HG03460 (cell line): Measurements from ENCODE around the gene NFS1.
A peak's percentile ranks its signal among the peaks of the same experiment; 100 is the strongest.
"Not testable (repeated sequence)": the region's sequence is repeated elsewhere in the genome, so short reads cannot be mapped to it uniquely, and the experiment has no call there.

Experiments used
- ATAC-seq: cut with Tn5 transposase; IDR thresholded peaks from one replicate; pipeline ENCODE4 v1.9.1; 2021; ENCODE audit not compliant: unreplicated experiment

The NFS1 gene

DNA sequence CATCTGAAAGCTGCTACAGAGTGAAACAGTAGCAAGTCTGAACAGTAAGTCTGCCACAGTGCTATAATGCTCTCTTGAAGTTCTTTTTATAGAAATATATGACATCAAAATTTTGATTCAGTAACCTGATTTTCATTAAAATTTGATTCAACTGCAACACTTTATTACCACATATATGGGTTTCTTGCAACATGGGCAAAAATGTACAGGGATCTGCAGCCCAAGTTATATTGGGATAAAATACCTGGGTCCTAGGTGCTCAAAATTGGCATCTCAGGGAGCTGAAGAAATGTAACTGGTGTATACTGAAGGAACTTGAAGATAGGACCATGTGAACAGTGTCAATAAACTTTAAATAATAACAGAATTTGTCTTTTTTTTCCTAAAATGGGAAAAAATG, 10.9 kb upstream of the NFS1 start:
- ATAC-seq: no peak

DNA sequence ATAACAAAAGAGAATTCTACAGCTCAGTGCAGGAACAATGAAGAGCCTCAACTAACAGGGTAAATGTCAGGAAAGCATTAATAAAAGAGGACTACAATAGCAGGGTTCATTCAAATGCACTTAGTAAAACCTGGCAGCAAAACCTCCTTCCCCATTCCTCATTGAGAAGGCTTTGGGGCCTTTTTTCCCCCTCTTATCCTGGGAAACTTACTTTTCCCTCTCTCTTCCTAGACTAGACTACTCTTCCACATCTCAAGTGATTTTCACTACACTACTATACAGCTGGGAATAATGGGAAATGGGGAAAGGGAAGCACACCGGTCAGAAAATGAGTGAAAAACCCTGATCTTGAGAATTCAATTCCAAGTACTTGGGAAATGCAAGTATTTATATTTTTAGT, 10.1 kb upstream of the NFS1 start:
- ATAC-seq: no peak

DNA sequence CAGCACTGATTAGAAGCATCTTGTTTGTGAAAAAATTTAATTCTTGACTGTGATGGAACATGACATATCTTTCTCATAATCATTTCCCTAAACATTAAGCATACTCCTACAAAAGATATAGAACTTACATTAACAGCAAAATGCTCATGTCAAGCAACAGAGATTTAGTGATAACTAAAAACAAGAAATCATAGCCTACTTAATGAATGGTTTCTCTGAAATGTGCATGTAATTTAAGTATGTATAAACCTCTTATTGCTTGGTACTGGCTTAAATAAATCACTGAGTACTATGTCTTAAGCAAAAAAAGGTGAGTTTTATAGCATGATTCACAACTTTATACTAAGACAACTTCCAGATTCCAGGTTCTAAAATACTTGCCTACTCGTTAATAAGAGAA, 9.3 kb upstream of the NFS1 start:
- no peak for ATAC-seq

DNA sequence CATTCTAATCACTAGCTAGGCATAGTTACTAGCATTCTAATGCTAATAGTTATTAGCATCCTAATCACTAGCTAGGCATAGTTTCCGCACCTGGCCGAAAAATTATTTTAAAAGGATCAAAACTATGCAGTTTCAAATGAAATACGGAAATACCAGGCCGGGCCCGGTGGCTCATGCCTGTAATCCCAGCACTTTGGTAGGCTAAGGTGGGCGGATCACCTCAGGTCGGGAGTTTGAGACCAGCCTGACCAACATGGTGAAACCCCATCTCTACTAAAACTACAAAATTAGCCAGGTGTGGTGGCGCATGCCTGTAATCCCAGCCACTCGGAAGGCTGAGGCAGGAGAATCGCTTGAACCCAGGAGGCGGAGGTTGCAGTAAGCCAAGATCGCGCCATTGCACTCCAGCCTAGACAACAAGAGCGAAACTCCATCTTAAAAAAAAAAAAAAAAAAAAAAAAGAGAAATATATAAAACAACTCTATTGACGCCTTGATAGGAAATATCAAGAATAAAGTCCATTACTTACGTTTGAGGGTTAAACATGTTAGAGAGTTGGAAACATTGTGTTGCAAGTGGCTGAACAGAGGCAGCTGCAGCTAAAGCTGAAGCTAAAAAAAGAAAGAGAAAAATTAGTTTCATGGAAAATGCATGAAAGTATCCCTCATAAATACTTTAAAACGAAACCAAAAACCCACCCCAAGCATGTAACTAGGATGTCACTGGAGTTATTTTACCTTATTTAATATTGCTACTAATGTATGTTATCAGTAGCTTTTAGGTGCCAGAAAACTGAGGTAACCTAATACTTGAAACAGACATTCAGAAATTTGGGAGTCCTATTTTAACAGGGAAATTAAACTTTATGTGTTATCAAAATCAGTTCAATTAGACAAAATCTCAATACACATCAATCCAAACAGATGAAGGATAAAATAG, 7.7 kb upstream of the NFS1 start:
- not testable (repeated sequence) for ATAC-seq

DNA sequence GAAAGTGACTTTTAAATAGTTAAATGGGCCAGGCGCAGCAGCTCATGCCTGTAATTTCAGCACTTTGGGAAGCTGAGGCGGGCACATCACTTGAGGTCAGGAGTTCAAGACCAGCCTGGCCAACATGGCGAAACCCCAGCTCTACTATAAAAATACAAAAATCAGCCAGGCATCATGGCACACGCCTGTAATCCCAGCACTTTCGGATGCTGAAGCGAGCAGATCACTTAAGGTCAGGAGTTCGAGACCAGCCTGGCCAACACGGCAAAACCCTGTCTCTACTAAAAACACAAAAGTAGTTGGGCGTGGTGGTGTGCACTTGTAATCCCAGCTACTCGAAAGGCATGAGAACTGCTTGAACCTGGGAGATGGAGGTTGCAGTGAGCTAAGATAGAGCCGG, 6.7 kb upstream of the NFS1 start:
- not testable (repeated sequence) for ATAC-seq

DNA sequence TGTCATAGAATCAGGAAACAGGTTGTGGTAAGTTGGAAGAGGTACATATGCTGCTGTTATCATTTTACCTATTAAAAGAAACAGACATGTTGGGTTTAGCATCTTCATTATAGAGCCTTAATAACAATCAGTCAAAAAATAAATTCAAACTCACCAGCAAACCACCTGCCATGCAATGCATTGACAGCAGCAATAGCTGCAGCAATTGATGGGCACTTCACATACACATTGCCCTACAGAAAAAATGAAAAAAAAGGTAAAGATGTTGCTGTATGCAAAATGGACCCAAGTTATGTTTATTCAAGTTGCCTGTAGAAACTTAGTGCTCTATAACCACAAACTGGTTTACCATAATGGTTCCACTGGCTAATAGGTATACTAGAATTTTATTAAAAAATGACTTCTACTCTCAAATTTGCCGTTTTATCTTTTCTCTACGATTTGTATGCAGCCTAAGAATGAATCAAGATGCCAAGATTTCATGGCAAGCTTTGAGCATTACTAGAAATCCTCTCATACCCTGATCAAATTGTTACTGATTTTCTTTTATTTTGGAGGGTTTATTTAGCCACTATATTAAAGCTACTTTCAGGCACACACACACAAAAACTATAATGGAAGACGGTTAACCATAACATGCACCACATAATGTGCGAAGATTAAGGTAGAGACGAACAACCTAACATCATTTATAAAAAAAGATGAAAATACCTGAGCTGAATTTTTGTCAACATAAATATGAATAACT, 5.5 kb upstream of the NFS1 start:
- no peak for ATAC-seq

DNA sequence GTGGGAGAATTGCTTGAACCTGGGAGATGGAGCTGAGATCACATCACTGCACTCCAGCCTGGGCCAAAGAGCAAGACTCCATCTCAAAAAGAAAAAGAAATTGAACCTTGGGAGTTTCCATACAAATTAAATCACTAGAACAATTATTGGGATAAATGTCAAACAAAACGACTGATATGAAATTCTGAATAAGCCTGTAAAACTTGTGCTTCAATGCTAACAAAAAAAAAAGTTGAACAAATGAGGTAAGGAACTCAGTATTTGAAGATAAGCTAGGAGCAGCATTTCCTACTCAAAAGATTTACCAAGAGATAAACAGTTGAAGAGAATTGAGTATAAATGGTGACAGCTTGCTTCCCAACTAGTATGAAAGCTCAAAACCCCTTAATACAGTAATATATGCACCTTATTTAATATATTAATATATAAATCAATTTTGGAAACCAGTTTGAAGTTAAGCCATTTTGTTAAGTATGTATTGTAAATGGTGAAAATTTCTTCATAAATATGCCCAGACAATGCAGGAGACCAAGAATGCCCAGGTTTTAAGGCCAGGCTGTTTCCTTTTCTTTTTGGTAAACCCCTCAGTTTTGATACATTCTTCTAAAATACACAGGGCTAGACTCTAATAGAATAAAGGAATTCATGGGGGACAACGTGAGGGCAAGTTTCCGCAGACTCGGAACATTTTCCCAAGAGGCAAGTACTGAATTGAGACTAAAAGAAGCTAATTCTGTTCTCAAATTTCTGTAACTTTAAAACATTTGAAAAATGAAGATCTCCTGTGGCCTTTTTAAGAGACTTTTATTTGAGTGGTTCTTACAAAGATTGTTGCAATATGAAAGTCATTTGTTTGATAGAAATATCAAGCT, 3.9 kb upstream of the NFS1 start:
- no peak for ATAC-seq

DNA sequence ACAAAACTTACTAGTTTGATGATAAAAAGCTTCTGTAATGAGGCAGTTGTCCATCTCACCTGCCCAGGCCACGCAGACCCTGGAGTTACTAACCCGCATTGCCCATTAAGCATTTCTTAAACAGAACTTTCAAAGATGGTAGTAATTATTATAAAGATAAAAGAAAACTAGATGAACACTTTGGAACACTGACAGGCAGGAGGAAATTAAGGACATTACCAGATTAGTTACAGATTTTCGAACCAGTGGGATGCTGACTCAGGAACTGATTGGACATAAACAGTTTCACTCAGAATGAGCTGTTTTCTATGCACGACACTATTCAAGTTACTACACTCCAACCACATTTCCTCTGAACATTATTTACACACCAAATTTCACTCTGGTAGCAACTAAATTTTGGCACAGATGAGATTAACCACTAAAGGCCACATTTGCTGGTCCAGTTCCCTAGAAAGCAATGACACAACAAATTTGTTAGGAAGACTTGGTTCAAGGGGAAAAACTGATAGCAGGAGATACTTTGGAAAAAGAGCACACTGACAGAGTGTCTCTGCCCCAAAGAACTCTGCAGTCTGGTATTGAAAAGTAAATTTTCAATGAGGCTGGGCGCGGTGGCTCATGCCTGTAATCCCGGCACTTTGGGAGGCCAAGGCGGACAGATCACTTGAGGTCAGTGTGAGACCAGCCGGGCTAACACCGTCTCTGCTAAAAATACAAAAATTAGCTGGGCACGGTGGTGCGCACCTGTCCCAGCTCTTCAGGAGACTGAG, 3.1 kb upstream of the NFS1 start:
- no peak for ATAC-seq

DNA sequence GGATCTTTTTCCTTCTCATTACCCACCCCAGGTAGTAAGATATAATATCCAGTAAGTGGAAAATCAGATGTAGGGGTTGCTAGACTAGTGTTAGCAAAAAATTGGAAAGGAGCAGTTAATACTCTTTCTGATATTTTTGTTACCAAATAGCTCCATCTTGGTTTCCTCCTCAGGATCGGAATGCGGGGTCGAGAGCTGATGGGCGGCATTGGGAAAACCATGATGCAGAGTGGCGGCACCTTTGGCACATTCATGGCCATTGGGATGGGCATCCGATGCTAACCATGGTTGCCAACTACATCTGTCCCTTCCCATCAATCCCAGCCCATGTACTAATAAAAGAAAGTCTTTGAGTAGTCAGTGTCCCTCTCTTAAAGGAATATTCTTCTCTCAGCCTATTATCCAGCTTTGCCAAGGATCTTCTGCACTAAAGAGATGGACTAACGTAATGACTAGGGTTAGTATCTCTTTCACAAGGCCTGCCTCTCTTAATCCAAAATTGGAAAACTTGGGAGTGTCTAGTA, 1.5 kb upstream of the NFS1 start:
- ATAC-seq: no peak

DNA sequence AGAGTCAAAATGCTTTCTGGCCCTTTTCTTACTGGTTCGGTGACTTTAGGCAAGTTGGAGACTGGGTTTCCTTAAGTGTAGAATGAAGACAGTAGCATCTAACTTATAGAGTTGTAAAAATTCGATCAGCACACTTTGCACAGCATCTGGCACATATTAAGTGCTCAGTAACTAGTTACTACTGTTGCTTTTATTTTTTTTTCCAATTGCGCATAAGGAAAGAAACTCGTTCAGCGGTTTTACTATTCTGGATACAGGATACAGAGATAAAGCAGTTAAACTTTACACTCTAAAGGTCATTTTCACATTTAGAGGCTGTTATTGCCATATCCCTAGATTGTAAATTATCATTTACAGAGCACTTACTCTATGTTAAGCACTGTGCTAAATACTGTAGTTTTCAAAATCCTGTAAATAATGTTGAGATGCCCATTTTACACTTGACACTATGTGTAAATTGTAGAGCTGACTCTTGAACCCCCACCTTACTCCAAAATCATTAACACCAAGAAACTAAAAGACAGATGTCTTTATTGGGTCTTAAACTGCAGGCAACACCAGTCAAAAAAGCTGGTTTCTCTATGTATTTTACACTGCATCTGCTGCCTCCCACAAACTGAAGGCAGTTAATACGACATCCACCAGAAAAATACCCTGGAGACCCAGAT, 939 bp upstream of the NFS1 start:
- no peak for ATAC-seq

DNA sequence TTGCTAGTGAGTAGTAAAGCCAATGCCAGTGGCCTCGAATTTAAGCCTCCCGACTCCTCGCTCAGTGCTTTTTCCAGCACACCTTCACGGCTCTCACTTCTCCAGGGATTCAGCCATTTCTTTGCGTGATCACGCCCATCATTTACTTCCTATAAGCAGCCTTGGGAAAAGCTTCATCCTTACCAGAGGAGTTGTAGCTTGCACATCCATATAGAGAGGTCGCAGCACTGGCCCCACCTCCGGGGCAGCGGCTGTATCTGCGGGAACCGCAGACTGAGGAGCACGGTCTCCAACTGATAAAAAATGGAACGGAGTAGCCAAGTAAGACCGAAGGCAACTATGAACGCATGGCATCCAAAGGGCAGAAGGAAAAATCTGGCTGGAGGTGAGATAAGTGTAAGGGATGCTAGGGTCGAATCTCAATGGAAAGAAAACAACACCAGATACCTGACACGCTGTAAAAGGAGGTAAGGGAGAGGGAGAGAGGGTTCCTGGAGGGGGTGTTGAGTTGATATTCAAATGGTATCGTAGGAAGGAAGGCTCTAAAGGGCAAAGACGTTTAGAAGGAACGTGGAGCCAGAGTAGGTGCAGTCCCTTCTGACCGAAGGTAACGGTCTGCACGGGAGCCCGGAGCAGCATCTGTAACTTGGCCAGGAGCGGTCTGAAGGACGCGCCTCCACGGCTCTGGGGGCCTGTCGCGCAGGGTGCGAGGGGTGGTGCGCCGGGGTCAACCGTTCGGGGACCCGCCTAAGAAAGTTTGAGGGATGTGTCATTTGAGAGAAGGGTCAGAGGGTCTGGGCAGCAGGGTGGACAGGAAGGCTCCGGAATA, 640 bp downstream of the NFS1 start:
- ATAC-seq: peak; percentile 30

DNA sequence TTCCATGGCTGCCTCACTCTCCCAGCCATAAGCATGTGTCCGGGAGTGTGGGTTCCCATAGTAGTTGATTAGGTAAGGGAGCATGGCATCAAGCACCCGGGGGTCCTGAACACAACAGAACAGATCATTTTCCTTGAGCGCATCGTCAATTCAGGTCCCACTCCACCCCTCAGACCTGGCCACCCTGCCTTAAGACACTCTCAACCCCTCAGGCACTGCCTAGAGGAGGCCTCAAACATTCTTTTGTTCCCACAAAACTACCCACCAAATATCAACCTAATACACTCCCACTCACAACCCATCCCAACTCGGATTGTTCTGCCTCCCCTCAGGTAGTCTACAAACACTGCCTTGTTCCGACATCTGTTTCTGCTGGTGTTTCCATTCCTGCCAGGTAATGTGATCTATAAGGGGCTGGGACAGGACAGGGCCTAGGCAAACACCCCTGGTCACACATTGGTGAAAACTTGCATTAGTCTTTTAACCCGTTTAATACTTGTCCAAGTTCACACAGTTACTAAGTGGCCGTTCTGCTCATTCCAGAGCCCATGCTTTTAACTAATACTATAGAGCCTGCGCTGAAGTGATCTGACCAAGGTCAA, 1.4 kb downstream of the NFS1 start:
- no peak for ATAC-seq

DNA sequence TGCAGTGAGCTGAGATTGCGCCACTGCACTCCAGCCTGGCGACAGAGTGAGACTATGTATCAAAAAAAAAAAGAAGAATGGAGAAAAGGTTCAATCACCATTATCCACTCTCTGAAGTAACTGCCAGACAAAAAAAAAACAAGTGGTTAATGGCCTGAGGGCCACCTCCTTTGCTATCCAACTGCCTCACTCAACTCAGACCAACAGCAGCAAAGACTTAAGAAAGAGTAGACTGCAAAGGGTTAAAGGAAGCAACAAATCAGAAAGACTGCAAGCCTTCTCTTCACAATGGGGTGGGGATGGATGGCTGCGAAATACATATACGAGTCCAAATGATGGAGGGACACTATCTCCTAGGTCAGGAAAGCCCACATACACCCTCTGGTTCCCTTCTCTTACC, 3.2 kb downstream of the NFS1 start:
- ATAC-seq: no peak

DNA sequence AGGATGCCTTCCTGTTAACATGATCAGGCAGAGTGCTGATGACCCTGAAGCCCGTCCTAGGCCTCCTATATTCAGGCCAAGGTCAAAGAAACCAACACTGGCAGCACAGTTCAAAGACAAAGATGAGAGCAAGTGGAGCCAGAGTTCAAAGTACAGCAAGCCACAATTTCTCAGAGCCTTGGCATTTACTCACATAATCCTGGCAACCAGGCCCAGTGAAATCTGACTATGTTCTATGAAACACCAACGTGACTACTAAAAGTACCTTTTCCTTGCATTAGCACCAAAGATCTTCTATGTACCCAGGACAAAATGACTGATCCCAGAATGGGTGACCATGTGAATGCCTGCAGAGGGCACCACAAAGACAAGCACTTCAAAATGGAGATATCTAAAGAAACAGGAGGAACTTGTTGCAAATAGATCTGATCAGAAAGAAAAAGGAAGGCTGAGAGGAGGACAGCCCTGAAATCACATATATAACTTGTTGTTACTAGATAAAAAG, 3.9 kb downstream of the NFS1 start:
- ATAC-seq: no peak

DNA sequence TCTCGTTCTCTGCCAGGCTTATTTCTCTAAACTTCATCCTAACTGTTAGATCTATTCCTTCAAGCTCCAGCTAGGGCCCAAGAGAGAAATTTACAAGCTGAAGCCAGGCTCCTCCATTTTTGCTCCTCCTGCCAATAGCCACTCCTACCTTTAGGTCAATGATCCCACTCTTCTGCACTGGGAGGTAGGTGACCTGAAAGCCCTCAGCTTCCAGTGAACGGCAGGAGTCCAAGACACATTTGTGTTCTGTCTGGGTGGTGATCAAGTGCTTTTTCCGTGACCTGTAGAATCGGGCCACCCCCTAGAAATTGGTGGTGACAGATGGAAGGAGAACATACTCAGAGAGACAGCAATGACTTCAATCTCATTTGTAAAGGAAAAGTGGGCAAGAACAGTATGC, 8.9 kb downstream of the NFS1 start:
- no peak for ATAC-seq

DNA sequence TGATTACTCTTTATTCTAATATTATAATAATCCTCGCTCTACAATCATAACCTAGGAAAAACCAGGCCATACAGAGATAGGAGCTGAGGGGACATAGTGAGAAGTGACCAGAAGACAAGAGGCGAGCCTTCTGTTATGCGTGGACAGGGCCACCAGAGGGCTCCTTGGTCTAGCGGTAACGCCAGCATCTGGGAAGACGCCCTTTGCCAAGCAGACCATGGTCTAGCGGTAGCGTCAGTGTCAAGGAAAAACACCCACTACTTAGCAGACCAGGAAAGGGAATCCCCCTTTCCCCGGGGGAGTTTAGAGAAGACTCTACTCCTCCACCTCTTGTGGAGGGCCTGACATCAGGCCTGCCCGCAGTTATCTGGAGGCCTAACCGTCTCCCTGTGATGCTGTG, 12.3 kb downstream of the NFS1 start:
- ATAC-seq: not testable (repeated sequence)

DNA sequence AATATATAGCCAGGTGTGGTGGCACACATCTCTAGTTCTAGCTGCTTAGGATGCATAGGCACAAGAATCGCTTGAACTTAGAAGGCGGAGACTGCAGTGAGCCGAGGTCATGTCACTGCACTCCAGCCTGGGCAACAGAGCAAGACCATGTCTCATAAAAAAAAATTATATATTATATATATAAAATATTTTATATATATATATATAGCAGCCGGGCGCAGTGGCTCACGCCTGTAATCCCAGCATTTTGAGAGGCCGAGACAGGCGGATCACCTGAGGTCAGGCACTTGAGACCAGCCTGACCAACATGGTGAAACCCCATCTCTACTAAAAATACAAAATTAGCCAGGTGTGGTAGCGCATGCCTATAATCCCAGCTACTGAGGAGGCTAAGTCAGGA, 13.8 kb downstream of the NFS1 start:
- not testable (repeated sequence) for ATAC-seq

DNA sequence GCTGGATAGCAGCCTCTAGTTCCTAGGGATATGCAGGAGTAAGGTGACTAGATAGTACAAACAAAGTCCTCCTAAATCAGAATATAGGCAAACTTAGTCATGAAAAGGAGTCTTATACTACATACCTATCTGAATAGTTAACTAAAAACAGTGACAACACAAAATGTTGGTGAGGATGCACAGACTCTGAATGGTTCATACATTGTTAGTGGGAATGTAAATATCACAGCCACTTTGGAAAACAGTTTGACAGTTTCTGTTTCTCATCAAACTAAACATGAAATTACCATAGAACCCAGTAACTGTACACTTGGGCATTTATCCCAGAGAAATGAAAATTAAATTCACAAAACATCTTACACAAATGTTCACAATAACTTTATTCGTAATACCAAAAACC, 17.2 kb downstream of the NFS1 start:
- no peak for ATAC-seq
